ENCODE data around the gene KPNB1. TPM values are rescaled to one million over a fixed set of nuclear protein-coding genes. Genes with fewer than 3 reads are reported as not detected.

KPNB1 gene
- total RNA-seq, 1 experiment from 2014 or later, result 967 TPM

Other genes with a start within 250 kb of the KPNB1 start
- gene NPEPPS, start 118.8 kb upstream of the KPNB1 start, total RNA-seq (2022), result 139 and 155 TPM in 2 replicates
- 27.4 and 30.4 TPM in 2 replicates for gene TBKBP1, start 44.2 kb downstream of the KPNB1 start, total RNA-seq (2022)
- not detected in 2 replicates for gene TBX21, start 83.3 kb downstream of the KPNB1 start, total RNA-seq (2022)
- gene OSBPL7, start 171.9 kb downstream of the KPNB1 start, total RNA-seq (2022), result 46.8 and 48.3 TPM in 2 replicates
- 159 and 162 TPM in 2 replicates for gene MRPL10, start 181.6 kb downstream of the KPNB1 start, total RNA-seq (2022)
- 1.4 and 2.3 TPM in 2 replicates for gene LRRC46, start 181.8 kb downstream of the KPNB1 start, total RNA-seq (2022)
- gene SCRN2, start 191.4 kb downstream of the KPNB1 start, total RNA-seq (2022), result 73.6 and 80.8 TPM in 2 replicates
- 20.6 and 25.0 TPM in 2 replicates for gene SP6, start 201.2 kb downstream of the KPNB1 start, total RNA-seq (2022)
- 24.8 and 25.2 TPM in 2 replicates for gene SP2, start 246.3 kb downstream of the KPNB1 start, total RNA-seq (2022)